Measurements from ENCODE around the gene MEIKIN.

DNA sequence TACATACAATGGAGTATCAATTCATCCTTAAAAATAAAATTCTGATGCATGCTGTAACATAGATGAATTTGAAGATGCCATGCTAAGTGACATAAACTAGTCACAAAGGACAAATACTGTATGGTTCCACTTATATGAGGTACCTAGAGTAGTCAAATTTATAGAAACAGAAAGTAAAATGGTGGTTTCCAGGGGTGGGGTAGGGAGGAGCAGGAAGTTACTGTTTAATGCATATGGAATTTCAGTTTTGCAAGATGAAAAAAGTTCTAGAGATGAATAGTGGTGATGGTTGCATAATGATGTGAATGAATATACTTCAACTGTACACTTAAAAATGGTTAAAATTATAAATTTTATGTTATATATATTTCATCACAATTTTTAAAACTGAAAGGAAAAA lies 91.3 kb downstream of the MEIKIN start:
- TF ChIP-seq POLR2AphosphoS5 (IDR thresholded peaks at IDR 0.05) = no peak
- TF ChIP-seq, protein P1, sequence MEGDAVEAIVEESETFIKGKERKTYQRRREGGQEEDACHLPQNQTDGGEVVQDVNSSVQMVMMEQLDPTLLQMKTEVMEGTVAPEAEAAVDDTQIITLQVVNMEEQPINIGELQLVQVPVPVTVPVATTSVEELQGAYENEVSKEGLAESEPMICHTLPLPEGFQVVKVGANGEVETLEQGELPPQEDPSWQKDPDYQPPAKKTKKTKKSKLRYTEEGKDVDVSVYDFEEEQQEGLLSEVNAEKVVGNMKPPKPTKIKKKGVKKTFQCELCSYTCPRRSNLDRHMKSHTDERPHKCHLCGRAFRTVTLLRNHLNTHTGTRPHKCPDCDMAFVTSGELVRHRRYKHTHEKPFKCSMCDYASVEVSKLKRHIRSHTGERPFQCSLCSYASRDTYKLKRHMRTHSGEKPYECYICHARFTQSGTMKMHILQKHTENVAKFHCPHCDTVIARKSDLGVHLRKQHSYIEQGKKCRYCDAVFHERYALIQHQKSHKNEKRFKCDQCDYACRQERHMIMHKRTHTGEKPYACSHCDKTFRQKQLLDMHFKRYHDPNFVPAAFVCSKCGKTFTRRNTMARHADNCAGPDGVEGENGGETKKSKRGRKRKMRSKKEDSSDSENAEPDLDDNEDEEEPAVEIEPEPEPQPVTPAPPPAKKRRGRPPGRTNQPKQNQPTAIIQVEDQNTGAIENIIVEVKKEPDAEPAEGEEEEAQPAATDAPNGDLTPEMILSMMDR (IDR thresholded peaks at IDR 0.05) = no peak

Data from sigmoid colon (tissue), 4 donors.